VCaP (cell line): Measurements from ENCODE around the gene FBXO5.
A peak's percentile ranks its signal among the peaks of the same experiment; 100 is the strongest.

Experiments used
- H3K27ac ChIP-seq: fragments of 450-650 bp; 2 replicates; pipeline ENCODE4 v1.5.1; 2017
- TF ChIP-seq, protein P1 (sequence below): fragments of 450-650 bp; conservative IDR thresholded peaks from 2 replicates; pipeline ENCODE4 v1.5.1; 2017; ENCODE audit warnings: mild to moderate bottlenecking, moderate library complexity

Gene FBXO5, protein sequence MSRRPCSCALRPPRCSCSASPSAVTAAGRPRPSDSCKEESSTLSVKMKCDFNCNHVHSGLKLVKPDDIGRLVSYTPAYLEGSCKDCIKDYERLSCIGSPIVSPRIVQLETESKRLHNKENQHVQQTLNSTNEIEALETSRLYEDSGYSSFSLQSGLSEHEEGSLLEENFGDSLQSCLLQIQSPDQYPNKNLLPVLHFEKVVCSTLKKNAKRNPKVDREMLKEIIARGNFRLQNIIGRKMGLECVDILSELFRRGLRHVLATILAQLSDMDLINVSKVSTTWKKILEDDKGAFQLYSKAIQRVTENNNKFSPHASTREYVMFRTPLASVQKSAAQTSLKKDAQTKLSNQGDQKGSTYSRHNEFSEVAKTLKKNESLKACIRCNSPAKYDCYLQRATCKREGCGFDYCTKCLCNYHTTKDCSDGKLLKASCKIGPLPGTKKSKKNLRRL

DNA sequence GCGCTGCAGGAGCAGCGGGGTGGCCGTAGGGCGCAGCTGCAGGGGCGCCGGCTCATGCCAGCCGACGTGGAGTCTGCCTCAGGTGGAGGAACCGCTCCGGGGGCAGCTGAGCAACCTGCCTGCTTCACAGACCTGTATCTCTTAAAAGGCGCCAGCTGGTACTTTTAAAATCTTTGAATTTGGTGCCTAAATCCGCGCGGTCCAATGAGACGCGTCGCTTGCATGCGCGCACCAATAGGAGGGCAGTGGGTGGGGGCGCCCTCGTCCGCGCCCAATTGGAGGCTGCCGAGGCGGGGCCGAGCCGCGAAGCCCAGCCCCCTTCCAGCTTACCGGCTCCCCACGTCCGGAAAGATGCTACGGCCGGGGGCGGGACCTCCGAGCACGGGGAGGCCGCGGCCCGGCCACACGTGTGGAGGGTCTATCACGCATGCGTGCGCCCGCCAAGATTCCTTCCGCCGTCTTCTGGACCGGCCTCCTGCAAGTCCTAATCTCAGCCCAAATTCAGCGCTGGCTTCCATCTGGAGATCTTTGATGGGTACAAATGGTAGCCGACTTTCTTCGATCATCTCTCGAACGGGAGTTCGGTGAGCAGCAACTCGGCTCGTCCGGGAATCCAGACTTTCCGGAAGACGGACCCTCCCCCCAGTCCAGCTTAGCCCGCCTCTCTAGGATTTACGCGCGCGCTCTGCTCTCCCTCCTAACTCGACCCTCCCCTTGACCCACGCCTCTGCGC lies at the start of gene FBXO5:
TSS of gene FBXO5 (minus strand) at position 138 of the 733 bp plus-strand sequence. CDS start at position 56, 82 bp downstream.
- TF ChIP-seq, protein P1, sequence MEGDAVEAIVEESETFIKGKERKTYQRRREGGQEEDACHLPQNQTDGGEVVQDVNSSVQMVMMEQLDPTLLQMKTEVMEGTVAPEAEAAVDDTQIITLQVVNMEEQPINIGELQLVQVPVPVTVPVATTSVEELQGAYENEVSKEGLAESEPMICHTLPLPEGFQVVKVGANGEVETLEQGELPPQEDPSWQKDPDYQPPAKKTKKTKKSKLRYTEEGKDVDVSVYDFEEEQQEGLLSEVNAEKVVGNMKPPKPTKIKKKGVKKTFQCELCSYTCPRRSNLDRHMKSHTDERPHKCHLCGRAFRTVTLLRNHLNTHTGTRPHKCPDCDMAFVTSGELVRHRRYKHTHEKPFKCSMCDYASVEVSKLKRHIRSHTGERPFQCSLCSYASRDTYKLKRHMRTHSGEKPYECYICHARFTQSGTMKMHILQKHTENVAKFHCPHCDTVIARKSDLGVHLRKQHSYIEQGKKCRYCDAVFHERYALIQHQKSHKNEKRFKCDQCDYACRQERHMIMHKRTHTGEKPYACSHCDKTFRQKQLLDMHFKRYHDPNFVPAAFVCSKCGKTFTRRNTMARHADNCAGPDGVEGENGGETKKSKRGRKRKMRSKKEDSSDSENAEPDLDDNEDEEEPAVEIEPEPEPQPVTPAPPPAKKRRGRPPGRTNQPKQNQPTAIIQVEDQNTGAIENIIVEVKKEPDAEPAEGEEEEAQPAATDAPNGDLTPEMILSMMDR: no peak
- H3K27ac ChIP-seq: peak within 1 kb of the TSS; percentile 87

DNA sequence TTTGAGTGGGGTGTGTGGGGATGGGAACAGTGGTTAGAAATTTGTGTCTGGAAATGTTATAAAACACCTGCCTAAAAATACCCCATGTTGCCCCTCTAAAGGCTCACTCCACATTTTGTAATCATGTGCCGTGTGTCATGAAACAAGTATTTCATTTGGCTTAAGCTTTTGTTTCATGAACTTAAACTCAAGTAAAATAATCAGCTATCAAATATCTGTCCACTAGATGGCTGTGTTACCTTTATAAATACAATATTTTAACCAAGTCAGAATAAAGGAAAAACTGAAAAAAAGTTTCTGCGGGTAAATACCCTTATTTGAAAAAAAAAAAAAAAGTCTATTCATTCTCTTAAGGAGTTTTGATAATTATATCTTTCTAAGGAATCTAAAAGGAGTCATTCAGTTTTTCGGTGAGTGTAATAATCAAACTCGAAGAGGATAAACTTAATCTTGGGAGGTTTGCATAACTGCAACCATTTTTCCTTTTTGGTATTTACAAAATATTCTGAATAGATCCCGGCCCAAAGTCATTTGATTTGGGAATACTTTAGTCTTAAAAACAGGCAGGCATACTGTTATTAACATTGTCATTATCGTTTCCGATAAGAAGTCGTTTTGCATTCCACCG lies 49.5 kb upstream of the FBXO5 start:
- H3K27ac ChIP-seq: no peak overlapping the region
- TF ChIP-seq, protein P1: peak; percentile 69

DNA sequence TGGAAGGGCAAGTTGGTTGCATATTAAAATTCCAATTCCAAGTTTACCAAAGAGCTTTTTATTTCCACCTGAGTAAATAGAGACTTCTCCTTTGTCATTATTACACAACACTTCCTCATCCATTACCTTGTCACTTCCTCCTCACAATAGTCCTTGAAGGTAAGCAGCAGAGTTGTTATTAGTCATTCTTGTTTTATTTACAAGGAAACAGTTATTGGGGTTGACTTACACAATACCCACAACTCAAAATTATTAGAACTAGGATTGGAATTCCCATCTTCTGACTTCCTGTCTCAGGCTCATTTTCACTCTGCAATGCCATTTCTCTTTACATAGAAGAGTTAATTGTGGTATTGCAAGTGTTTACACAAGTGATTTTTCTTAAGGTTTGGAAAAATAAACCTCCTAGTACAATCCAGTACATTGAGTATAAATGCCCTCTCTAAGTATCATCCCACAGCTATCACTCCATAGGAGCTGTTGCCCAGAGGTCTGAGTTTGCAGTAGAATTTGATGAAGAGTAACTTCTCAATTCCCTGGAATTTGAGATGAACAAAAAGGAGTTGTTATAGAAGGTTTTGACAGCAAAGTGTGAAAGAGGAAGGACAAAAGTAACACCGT lies 48.6 kb upstream of the FBXO5 start:
- H3K27ac ChIP-seq: no peak overlapping the region; the same call in 1 of the 2 replicates
- TF ChIP-seq, protein P1: no peak

DNA sequence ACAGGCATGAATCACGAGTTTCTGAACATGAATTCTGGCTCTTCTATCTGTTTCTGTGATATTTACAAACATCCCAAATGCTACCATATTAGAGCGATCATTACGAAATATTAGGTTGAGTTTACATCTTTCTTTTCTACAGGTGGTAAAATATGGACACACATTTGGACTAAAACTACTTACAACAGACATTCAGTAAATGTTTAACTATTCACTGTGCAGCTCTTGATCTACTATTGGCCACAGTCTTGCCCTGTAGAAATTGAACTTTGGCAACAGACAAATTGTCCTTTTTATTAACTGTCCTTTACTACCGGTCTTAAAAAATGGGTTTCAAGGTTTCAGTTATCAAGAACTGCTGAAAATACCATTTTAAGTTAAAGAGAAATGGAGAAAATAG lies 46.1 kb upstream of the FBXO5 start:
- no peak overlapping the region for H3K27ac ChIP-seq
- TF ChIP-seq, protein P1: no peak

DNA sequence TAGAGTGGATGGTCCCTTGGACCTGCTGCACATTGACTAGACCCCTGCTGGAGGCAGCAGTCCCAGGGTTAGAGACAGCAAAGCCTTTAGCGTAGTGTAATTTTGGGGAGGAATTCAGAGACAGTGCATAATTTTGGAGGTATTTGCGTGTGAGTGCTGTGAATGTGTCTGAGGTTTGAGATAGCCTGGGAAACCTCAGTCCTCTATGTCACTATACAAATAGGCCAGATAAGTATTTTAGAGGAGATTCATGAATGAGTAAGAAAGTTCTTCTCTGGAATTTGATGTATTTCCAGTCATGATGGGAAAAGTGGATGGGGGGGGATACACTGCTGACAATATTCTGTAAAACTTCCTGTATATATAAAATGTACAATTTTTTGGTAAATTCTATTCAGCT lies 45.4 kb upstream of the FBXO5 start:
- TF ChIP-seq, protein P1: no peak
- H3K27ac ChIP-seq: no peak overlapping the region

DNA sequence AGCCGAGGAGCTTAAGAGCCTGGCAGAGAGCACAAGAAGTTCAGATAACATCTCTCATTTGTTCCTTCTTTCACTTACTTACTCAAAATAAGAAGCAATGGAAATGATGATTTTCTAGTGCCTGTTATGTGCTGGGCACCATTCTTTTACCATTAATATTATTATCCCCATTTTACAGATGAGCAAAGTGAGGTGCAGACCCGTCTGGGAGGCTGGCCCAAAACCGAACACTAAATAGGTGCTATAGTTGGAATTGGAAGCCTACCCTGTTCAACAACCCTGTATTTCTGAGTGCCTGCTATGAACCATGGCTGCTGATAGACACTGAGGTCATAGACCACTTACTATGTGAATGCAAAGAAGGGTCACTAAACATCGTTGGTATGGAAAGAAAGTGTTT lies 44.6 kb upstream of the FBXO5 start:
- no peak overlapping the region for H3K27ac ChIP-seq

More for the DNA sequence above, 44.6 kb upstream of the FBXO5 start:
- TF ChIP-seq, protein P1: no peak
